CD4-positive, alpha-beta memory T cell (primary cell): Measurements from ENCODE around the gene CPVL. TPM values are rescaled to one million over a fixed set of nuclear protein-coding genes. Genes with fewer than 3 reads are reported as not detected.

ENCODE experiments used
- CTCF ChIA-PET: fragments of 350-600 bp; sonication (Branson Sonifier 250); formaldehyde crosslinking; loops from one replicate; lab custom pipeline; 2021; ENCODE audit warnings: inconsistent platforms; ENCODE audit not compliant: partially characterized antibody; lab: Charles Lee
- POLR2A ChIA-PET: fragments of 350-600 bp; sonication (Branson Sonifier 250); formaldehyde crosslinking; loops from one replicate; lab custom pipeline; 2021; ENCODE audit not compliant: partially characterized antibody; lab: Charles Lee
- DNase-seq, 5 donors: peaks; one replicate each; pipeline versions ENCODE4 v3.0.0 to v3.0.0-alpha.2; 2020 to 2022; ENCODE audit warnings: mixed read lengths in 1 of 5
- H3K27ac ChIP-seq: one replicate; pipeline ENCODE4 v1.7.0; 2013; ENCODE audit warnings: low read depth, low read length
- H3K27me3 ChIP-seq: 2 replicates; pipeline ENCODE4 v1.7.0; 2013; ENCODE audit warnings: mild to moderate bottlenecking, low read length, moderate library complexity; ENCODE audit not compliant: insufficient read depth
- H3K36me3 ChIP-seq: 2 replicates; pipeline ENCODE4 v1.7.0; 2013; ENCODE audit warnings: mild to moderate bottlenecking, low read length, moderate library complexity; ENCODE audit not compliant: insufficient read depth
- H3K4me1 ChIP-seq: 2 replicates; pipeline ENCODE4 v1.7.0; 2013; ENCODE audit warnings: mild to moderate bottlenecking, low read length, moderate library complexity; ENCODE audit not compliant: insufficient read depth
- H3K4me3 ChIP-seq, 2 donors: one replicate each; pipeline ENCODE4 v1.7.0; 2013; ENCODE audit warnings: low read length in 2 of 2, mild to moderate bottlenecking in 1 of 2
- H3K9me3 ChIP-seq, 2 donors: one replicate each; pipeline ENCODE4 v1.7.0; 2013; ENCODE audit warnings: low read length in 2 of 2, control low read depth in 1 of 2; ENCODE audit not compliant: control insufficient read depth in 1 of 2
- H3K27ac Mint-ChIP-seq, 7 donors: one replicate each; pipeline ENCODE4 v1.8.0; 2020 to 2021; ENCODE audit warnings: mixed read lengths in 7 of 7, mild to moderate bottlenecking in 6 of 7, inconsistent platforms in 3 of 7, moderate library complexity in 3 of 7
- H3K27me3 Mint-ChIP-seq, 2 donors: one replicate each; pipeline ENCODE4 v1.8.0; 2020 to 2021; ENCODE audit warnings: mixed read lengths in 2 of 2
- H3K36me3 Mint-ChIP-seq, 2 donors: one replicate each; pipeline ENCODE4 v1.8.0; 2020 to 2021; ENCODE audit warnings: mixed read lengths in 2 of 2, inconsistent platforms in 1 of 2, mild to moderate bottlenecking in 1 of 2
- H3K4me1 Mint-ChIP-seq, 4 donors: one replicate each; pipeline ENCODE4 v1.8.0; 2020 to 2021; ENCODE audit warnings: mixed read lengths in 4 of 4, mild to moderate bottlenecking in 1 of 4
- H3K4me3 Mint-ChIP-seq, 8 donors: one replicate each; pipeline ENCODE4 v1.8.0; 2020 to 2021; ENCODE audit warnings: mixed read lengths in 8 of 8, mild to moderate bottlenecking in 7 of 8, moderate library complexity in 6 of 8, inconsistent platforms in 3 of 8
- H3K9me3 Mint-ChIP-seq, 8 donors: one replicate each; pipeline ENCODE4 v1.8.0; 2020 to 2021; ENCODE audit warnings: mixed read lengths in 8 of 8, mild to moderate bottlenecking in 5 of 8, inconsistent platforms in 3 of 8, moderate library complexity in 1 of 8
- intact Hi-C: fragments of 100-400 bp; cut with micrococcal nuclease; formaldehyde crosslinking; loops from one replicate; pipeline ENCODE4 v1.15.1; 2023
- polyA plus RNA-seq, 2 donors: library from polyadenylated mRNA; unstranded; fragments of 300-500 nt; fragmentation: Illumina TruSeq; gene quantifications; one replicate each; pipeline ENCODE4 v1.2.3, GENCODE V29; 2021
- total RNA-seq, 2 experiments: library from RNA; stranded (reverse); gene quantifications; one replicate each; pipeline ENCODE4 v1.2.3, GENCODE V29; 2021

Gene CPVL
- total and polyA plus RNA-seq, 4 experiments from 2014 or later: 0.61 to 1.6 (median 1.3) TPM; not detected in 1

- CTCF ChIA-PET: no interaction called here
Measured at GRCh38 chr7:29039821-29040578, 106.3 kb downstream of the CPVL start.

DNA sequence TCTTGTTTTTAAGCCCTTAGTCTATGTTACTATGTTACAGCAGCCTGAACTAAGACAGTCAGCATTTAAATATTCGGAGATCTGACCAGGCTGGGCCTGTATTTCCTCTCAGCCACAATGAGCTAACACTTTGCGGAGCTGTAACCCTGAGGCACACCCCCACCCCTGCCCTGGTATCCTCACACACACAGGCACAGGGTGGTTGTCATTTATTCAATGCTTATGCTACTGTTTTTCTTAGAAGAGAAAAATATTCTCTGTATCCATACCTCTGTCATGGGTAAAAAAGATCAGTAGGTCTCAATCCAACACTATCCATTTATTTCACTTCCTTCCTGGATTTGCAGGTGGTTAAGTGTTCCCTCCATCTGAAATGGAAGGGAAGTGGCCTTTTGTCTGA, 107.9 kb downstream of the CPVL start:
- Mint-ChIP-seq H3K9me3 (peaks cover 0 to 3% (median 0%) of the 10 kb centered on the region in 8 donors), H3K4me3 (no peak overlapping the region), H3K27ac (no peak overlapping the region), H3K27me3 (peaks cover 3 to 5% of the 10 kb centered on the region in 2 donors), H3K4me1 (no peaks in the 10 kb centered on the region), H3K36me3 (no peaks in the 10 kb centered on the region)
- Histone ChIP-seq H3K4me1 (no peaks in the 10 kb centered on the region), H3K36me3 (no peaks in the 10 kb centered on the region), H3K4me3 (no peak overlapping the region), H3K27me3 (no peaks in the 10 kb centered on the region), H3K9me3 (no peaks in the 10 kb centered on the region), H3K27ac (no peak overlapping the region)
- ChIA-PET CTCF (no interaction called here), POLR2A (no interaction called here)
- intact Hi-C loops: no loop called here
- DNase-seq: no peak

More at GRCh38 chr7:29039821-29040578, 106.3 kb downstream of the CPVL start:
- Mint-ChIP-seq H3K27me3 (peaks cover 3 to 10% of the 10 kb centered on the region in 2 donors), H3K4me1 (no peaks in the 10 kb centered on the region), H3K27ac (no peak overlapping the region), H3K4me3 (no peak overlapping the region), H3K9me3 (peaks cover 0 to 3% (median 0%) of the 10 kb centered on the region in 8 donors), H3K36me3 (no peaks in the 10 kb centered on the region)
- intact Hi-C loops: no loop called here
- POLR2A ChIA-PET: no interaction called here
- no peaks in the 10 kb centered on the region for H3K27me3 ChIP-seq
- no peak overlapping the region for H3K4me3 ChIP-seq
- no peak for DNase-seq
- no peak overlapping the region for H3K27ac ChIP-seq
- no peaks in the 10 kb centered on the region for H3K36me3 ChIP-seq
- H3K4me1 ChIP-seq: no peaks in the 10 kb centered on the region
- H3K9me3 ChIP-seq: no peaks in the 10 kb centered on the region

DNA sequence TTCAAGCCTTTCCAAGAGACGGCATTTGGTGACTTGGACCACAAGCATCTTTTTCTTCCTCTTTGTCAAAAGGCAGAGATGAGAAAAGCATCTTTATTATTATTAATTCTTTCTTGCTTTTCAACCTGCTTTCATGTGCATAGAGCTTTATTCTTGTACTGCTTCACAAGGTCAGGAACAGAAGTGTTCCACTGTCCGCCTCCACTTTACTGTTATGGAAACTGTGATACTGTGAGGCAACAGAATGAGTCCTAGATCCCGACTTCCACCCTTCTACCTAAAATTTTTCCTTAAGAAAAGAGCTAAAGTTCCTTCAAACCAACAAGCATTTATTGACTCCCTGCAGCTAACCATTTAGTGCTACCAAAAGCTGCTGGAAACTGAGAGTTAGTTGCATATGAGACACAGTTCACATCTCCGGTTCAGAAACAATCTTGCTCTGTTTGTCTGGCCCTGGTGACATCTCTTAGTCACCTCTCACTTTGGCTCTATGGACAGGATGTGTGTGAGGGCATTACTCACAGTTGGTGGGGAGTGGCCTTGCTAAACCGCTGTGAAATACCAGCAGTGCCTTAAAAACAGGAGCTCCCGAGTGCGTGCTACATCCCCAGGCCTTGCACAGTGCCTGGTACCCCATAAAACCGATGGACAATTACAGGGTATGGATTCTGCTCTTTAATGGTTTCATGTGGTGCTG, 111.1 kb downstream of the CPVL start:
- H3K9me3 ChIP-seq: no peaks in the 10 kb centered on the region
- peaks cover 0 to 2% of the 10 kb centered on the region in 2 donors for H3K27me3 Mint-ChIP-seq
- peaks cover 0 to 4% (median 0%) of the 10 kb centered on the region in 8 donors for H3K9me3 Mint-ChIP-seq
- intact Hi-C loops: no loop called here
- H3K27ac ChIP-seq: no peak overlapping the region
- ChIA-PET CTCF (no interaction called here), POLR2A (no interaction called here)
- no peaks in the 10 kb centered on the region for H3K4me1 Mint-ChIP-seq
- no peak overlapping the region for H3K4me3 ChIP-seq
- no peaks in the 10 kb centered on the region for H3K36me3 Mint-ChIP-seq
- DNase-seq: no peak
- H3K36me3 ChIP-seq: no peaks in the 10 kb centered on the region
- no peaks in the 10 kb centered on the region for H3K4me1 ChIP-seq
- H3K27me3 ChIP-seq: no peaks in the 10 kb centered on the region
- no peak overlapping the region for H3K27ac Mint-ChIP-seq
- no peak overlapping the region for H3K4me3 Mint-ChIP-seq

GRCh38 chr7:29033584-29033983, 112.8 kb downstream of the CPVL start:
- no peak overlapping the region for H3K4me3 Mint-ChIP-seq
- Histone ChIP-seq H3K4me3 (no peak overlapping the region), H3K9me3 (no peaks in the 10 kb centered on the region), H3K27ac (no peak overlapping the region), H3K27me3 (no peaks in the 10 kb centered on the region), H3K4me1 (no peaks in the 10 kb centered on the region), H3K36me3 (no peaks in the 10 kb centered on the region)
- CTCF ChIA-PET: interaction anchor here (1.2 kb wide), 1 partner anchor 112 kb away, joined by 3 read pairs; no protein-coding TSS in a partner anchor
- H3K27me3 Mint-ChIP-seq: peaks cover 0 to 3% of the 10 kb centered on the region in 2 donors
- POLR2A ChIA-PET: no interaction called here
- DNase-seq: no peak
- no peaks in the 10 kb centered on the region for H3K4me1 Mint-ChIP-seq
- intact Hi-C loops: no loop called here
- H3K36me3 Mint-ChIP-seq: no peaks in the 10 kb centered on the region
- H3K9me3 Mint-ChIP-seq: peaks cover 0 to 4% (median under 1%) of the 10 kb centered on the region in 8 donors
- no peak overlapping the region for H3K27ac Mint-ChIP-seq

DNA sequence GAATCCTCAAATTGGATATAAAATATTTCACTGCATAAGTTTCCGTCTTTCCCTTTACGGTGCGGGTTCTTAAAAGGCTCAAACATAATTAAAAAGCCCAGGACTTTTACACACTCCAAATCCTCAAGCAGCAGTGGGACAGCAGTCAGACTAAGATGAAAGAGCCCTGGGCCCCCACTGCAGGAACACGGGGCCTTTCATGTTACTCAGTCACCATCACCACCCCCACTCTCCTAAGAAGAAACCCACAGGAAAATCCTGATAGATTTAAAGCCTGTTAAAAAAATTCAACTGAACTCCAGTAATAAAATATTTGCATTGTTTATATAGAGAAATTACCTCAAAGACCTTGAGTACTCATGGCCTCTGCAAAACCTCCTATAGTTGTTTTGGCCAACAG, 114.2 kb downstream of the CPVL start:
- CTCF ChIA-PET: no interaction called here
- intact Hi-C loops: no loop called here
- POLR2A ChIA-PET: interaction anchor here (0.6 kb wide), 1 partner anchor 645 kb away, joined by 3 read pairs; no protein-coding TSS in a partner anchor
- peaks cover 0 to 3% of the 10 kb centered on the region in 2 donors for H3K27me3 Mint-ChIP-seq
- no peaks in the 10 kb centered on the region for H3K27me3 ChIP-seq
- H3K4me3 Mint-ChIP-seq: no peak overlapping the region
- DNase-seq: no peak
- no peaks in the 10 kb centered on the region for H3K36me3 Mint-ChIP-seq
- no peaks in the 10 kb centered on the region for H3K4me1 ChIP-seq
- no peaks in the 10 kb centered on the region for H3K9me3 ChIP-seq
- H3K4me3 ChIP-seq: no peak overlapping the region
- H3K27ac ChIP-seq: no peak overlapping the region
- H3K27ac Mint-ChIP-seq: no peak overlapping the region
- no peaks in the 10 kb centered on the region for H3K36me3 ChIP-seq
- no peaks in the 10 kb centered on the region for H3K4me1 Mint-ChIP-seq
- peaks cover 0 to 14% (median 4%) of the 10 kb centered on the region in 8 donors for H3K9me3 Mint-ChIP-seq

GRCh38 chr7:29030781-29031275, 115.5 kb downstream of the CPVL start:
- ChIA-PET CTCF (no interaction called here), POLR2A (no interaction called here)
- intact Hi-C loops: no loop called here
- no peaks in the 10 kb centered on the region for H3K4me1 ChIP-seq
- DNase-seq: no peak
- H3K4me3 ChIP-seq: no peak overlapping the region
- Mint-ChIP-seq H3K4me1 (no peaks in the 10 kb centered on the region), H3K27ac (no peak overlapping the region), H3K36me3 (no peaks in the 10 kb centered on the region), H3K9me3 (peaks cover 3 to 25% (median 8%) of the 10 kb centered on the region in 8 donors), H3K4me3 (no peak overlapping the region), H3K27me3 (peaks cover 0 to 1% of the 10 kb centered on the region in 2 donors)
- H3K27ac ChIP-seq: no peak overlapping the region
- H3K36me3 ChIP-seq: no peaks in the 10 kb centered on the region
- no peaks in the 10 kb centered on the region for H3K27me3 ChIP-seq
- H3K9me3 ChIP-seq: no peaks in the 10 kb centered on the region

DNA sequence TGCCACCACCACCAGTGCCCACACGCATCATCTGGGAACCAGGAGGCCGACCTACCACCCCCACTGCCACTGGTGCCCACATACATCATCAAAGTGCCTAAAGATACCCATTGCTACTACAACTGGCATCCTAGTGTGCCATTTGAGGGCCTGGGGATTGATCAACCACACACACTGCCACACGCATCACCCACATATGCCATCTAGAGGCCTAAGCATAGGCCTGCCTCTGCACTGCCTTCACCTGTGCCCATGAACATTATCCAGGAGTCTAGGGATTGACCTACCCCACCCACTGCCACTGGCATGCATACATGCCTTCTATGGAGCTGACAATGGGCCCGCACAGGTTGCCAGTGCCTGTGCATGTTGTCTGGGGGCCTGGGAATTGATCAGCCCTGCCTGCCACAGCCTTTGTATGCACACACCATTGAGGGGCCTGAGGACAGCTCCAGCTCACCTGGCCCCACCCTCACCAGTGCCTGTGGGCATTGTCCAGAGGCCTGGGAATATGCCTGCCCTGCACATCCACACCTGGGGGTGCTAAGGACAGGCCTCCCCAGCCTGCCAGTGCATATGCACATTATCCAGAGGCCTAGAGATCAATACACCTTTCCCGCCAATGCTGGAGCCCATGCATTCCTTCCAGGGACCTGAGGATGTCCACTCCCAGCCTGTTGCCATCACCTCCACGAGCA, 123.9 kb downstream of the CPVL start:
- no peak overlapping the region for H3K4me3 ChIP-seq
- Mint-ChIP-seq H3K27ac (no peak overlapping the region), H3K4me3 (no peak overlapping the region), H3K36me3 (peaks cover 0 to 1% of the 10 kb centered on the region in 2 donors), H3K9me3 (peaks cover 2 to 42% (median 19%) of the 10 kb centered on the region in 8 donors), H3K27me3 (peaks cover 0 to 1% of the 10 kb centered on the region in 2 donors), H3K4me1 (no peaks in the 10 kb centered on the region)
- no peaks in the 10 kb centered on the region for H3K9me3 ChIP-seq
- POLR2A ChIA-PET: no interaction called here
- no peaks in the 10 kb centered on the region for H3K36me3 ChIP-seq
- intact Hi-C loops: no loop called here
- DNase-seq: no peak
- no peaks in the 10 kb centered on the region for H3K4me1 ChIP-seq
- H3K27me3 ChIP-seq: no peaks in the 10 kb centered on the region
- no peak overlapping the region for H3K27ac ChIP-seq
- CTCF ChIA-PET: no interaction called here
